Stomach (tissue), 9 donors: Measurements from ENCODE around the gene PPFIA1. TPM values are rescaled to one million over a fixed set of nuclear protein-coding genes. Genes with fewer than 3 reads are reported as not detected.

Source experiments
- DNase-seq, 2 donors: peaks; one replicate each; pipeline versions ENCODE4 v3.0.0 to v3.0.0-alpha.2; 2013 to 2019
- H3K27ac ChIP-seq, 5 donors: fragments of 200-600 bp in 4 of 5; sonication (generic) in 4 of 5; one replicate each; pipeline ENCODE4 v1.5.1; 2013 to 2019; ENCODE audit warnings: mild to moderate bottlenecking in 1 of 5, moderate library complexity in 1 of 5
- H3K27me3 ChIP-seq, 3 donors: fragments of 200-600 bp; sonication (generic); one replicate each; pipeline ENCODE4 v1.5.1; 2017 to 2019; ENCODE audit warnings: mixed run types in 1 of 3
- H3K36me3 ChIP-seq, 4 donors: fragments of 200-600 bp; sonication (generic); 1 replicate in 3 of 4; 2 replicates in 1 of 4; pipeline ENCODE4 v1.5.1; 2016 to 2019
- H3K4me1 ChIP-seq, 4 donors: fragments of 200-600 bp; sonication (generic); one replicate each; pipeline ENCODE4 v1.5.1; 2016 to 2019
- H3K4me3 ChIP-seq, 4 donors: fragments of 200-600 bp; sonication (generic) in 3 of 4; one replicate each; pipeline ENCODE4 v1.5.1; 2016 to 2019; ENCODE audit warnings: mild to moderate bottlenecking in 1 of 4
- H3K9me3 ChIP-seq, 4 donors: fragments of 200-600 bp; sonication (generic); one replicate each; pipeline ENCODE4 v1.5.1; 2016 to 2019
- EP300 ChIP-seq: sonication (generic); formaldehyde crosslinking; IDR thresholded peaks from one replicate; pipeline ENCODE4 v1.6.1; 2017; ENCODE audit warnings: antibody characterized with exemption
- POLR2A ChIP-seq, 4 donors: fragments of 450-650 bp; IDR thresholded peaks; one replicate each; pipeline ENCODE4 v1.6.1; 2016; ENCODE audit warnings: antibody characterized with exemption in 4 of 4, control low read depth in 2 of 4, mild to moderate bottlenecking in 1 of 4, moderate library complexity in 1 of 4
- POLR2AphosphoS5 ChIP-seq, 3 donors: sonication (generic); formaldehyde crosslinking; IDR thresholded peaks; one replicate each; pipeline ENCODE4 v1.6.1; 2016; ENCODE audit warnings: antibody characterized with exemption in 3 of 3
- WGBS, 5 donors: extraction: QIAGEN DNeasy Blood & Tissue Kit in 3 of 5; methylation state at CpG; one replicate each; pipeline versions ENCODE4 v1.1.5 to v1.1.7; 2013 to 2018; 5-methylcytosine and 5-hydroxymethylcytosine counted together
- intact Hi-C: fragments of 100-400 bp; cut with DNase I; formaldehyde crosslinking; loops from one replicate; pipeline ENCODE4 v1.15.1; 2023; ENCODE audit warnings: low total_unique reads
- polyA plus RNA-seq, 3 donors: library from polyadenylated mRNA; stranded (reverse); fragments of 200-250 nt; gene quantifications; one replicate each; pipeline ENCODE4 v1.2.3, GENCODE V29; 2013
- total RNA-seq, 5 donors: library from RNA; depleted of rRNA; stranded (reverse); fragments of >200 nt; gene quantifications; one replicate each; pipeline versions ENCODE4 v1.1.0 to v1.2.3, GENCODE V29; 2014 to 2016
- TF ChIP-seq, protein P1 (sequence below), 7 experiments: fragments of 450-650 bp in 4 of 7; fragments of 200-600 bp in 3 of 7; sonication (generic) in 3 of 7; IDR thresholded peaks; one replicate each; pipeline ENCODE4 v1.5.1; 2016 to 2019; ENCODE audit warnings: antibody characterized with exemption in 7 of 7, control low read depth in 2 of 7, mild to moderate bottlenecking in 1 of 7
- donor health status: healthy with polysubstance abuse.
- donor health status: Bipolar disorder and iron deficiency.
- donor health status: healthy.

PPFIA1 gene
- total and polyA plus RNA-seq, 8 donors: 10.8 to 108 (median 35.5) TPM

DNA sequence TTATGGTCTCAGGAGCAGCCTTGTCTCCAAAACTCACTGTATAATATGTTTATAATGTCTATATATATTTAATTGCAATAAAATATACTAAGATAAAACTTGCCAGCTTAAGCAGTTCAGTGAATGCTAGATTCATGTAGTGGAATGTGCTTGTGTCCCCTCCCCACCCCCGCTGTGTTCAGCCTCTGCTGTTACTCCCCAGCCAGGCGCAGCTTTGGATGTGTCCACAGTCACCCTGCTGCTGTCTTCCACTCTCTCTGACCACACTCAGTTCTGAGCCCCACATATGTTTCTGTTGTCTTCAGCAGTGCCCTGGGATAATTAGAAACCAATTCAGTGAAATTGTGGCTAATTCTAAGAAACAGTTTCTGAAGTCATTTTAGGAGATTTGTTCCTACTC lies 52.2 kb downstream of the PPFIA1 start:
- DNase-seq: no peak
- H3K36me3 ChIP-seq: peaks cover 12 to 95% (median 87%) of the 10 kb centered on the region in 4 donors
- H3K9me3 ChIP-seq: no peaks in the 10 kb centered on the region
- WGBS, 5 donors: 86 to 100% (median 95%) methylated on average over 2 of the region's 2 CpGs
- H3K27ac ChIP-seq: no peak overlapping the region
- H3K4me1 ChIP-seq: peaks cover 0 to 39% (median 2%) of the 10 kb centered on the region in 4 donors
- intact Hi-C loops: no loop called here
- TF ChIP-seq, protein P1, sequence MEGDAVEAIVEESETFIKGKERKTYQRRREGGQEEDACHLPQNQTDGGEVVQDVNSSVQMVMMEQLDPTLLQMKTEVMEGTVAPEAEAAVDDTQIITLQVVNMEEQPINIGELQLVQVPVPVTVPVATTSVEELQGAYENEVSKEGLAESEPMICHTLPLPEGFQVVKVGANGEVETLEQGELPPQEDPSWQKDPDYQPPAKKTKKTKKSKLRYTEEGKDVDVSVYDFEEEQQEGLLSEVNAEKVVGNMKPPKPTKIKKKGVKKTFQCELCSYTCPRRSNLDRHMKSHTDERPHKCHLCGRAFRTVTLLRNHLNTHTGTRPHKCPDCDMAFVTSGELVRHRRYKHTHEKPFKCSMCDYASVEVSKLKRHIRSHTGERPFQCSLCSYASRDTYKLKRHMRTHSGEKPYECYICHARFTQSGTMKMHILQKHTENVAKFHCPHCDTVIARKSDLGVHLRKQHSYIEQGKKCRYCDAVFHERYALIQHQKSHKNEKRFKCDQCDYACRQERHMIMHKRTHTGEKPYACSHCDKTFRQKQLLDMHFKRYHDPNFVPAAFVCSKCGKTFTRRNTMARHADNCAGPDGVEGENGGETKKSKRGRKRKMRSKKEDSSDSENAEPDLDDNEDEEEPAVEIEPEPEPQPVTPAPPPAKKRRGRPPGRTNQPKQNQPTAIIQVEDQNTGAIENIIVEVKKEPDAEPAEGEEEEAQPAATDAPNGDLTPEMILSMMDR (IDR thresholded peaks at IDR 0.05): no peak
- no peak for TF ChIP-seq POLR2AphosphoS5 (IDR thresholded peaks at IDR 0.05)
- TF ChIP-seq POLR2A (IDR thresholded peaks at IDR 0.05): no peak
- TF ChIP-seq EP300: no peak
- no peak overlapping the region for H3K4me3 ChIP-seq
- no peaks in the 10 kb centered on the region for H3K27me3 ChIP-seq

GRCh38 chr11:70323806-70324205 lies 53.3 kb downstream of the PPFIA1 start:
- H3K4me3 ChIP-seq: no peak overlapping the region
- H3K27me3 ChIP-seq: no peaks in the 10 kb centered on the region
- TF ChIP-seq, protein P1 (IDR thresholded peaks at IDR 0.05): no peak
- TF ChIP-seq POLR2AphosphoS5 (IDR thresholded peaks at IDR 0.05): no peak
- TF ChIP-seq EP300: no peak
- TF ChIP-seq POLR2A (IDR thresholded peaks at IDR 0.05): no peak
- 71 to 98% (median 85%) methylated on average over 1 of the region's 1 CpG for WGBS, 5 donors
- DNase-seq: no peak
- intact Hi-C loops: no loop called here
- H3K9me3 ChIP-seq: no peaks in the 10 kb centered on the region
- H3K4me1 ChIP-seq: peaks cover 0 to 39% (median 2%) of the 10 kb centered on the region in 4 donors
- H3K36me3 ChIP-seq: peaks cover 12 to 95% (median 88%) of the 10 kb centered on the region in 4 donors
- H3K27ac ChIP-seq: peak overlapping the region in 1 of 5 donors; percentile 20

DNA sequence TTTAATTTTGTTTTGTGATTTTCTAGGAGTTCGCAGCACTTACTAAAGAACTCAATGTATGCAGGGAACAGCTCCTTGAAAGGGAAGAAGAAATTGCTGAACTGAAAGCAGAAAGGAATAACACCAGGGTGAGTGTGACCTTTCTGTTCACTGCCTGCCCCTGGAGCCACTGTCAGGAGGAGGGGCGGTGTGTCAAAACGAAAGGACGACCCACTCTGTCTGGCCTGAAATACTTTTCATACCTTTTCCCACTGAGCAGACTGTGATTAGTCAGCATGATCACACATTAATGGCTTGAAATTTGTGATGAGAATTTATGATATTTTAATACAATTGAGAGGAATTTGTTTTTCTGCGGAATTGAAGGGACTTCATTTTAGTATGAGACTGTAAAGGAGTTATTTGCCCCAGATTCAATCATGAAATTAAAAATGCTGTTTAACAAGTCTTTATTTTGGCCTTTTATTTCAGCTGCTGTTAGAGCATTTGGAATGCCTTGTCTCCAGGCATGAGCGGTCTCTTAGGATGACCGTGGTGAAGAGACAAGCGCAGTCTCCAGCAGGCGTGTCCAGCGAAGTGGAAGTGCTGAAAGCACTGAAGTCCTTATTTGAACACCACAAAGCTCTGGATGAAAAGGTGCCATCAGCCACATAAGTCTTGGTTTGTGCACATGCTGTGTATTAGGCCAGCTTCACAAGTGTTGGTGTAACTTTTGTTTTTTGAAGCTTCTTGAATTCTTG lies 54.1 kb downstream of the PPFIA1 start:
- TF ChIP-seq POLR2AphosphoS5 (IDR thresholded peaks at IDR 0.05) (no peak), POLR2A (IDR thresholded peaks at IDR 0.05) (no peak), EP300 (no peak)
- TF ChIP-seq, protein P1 (IDR thresholded peaks at IDR 0.05): no peak
- Histone ChIP-seq H3K36me3 (peaks cover 15 to 97% (median 89%) of the 10 kb centered on the region in 4 donors), H3K27ac (peak overlapping the region in 1 of 5 donors; percentile 20)

DNA sequence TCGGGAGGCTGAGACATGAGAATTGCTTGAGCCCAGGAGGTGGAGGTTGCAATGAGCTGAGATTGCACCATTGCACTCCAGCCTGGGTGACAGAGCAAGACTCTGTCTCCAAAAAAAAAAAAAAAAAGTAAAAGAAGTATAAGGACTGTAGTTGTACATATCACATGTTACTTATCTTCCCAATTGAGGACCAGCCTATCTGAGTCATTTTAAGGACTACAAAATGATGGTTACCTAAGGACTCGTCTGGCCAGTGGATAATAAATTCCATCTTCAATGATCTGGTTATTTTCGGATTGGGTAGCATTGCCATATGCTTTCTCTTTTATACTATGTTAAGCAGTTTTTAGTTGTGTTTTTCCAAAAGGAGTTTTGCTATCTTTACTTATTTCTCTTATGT lies 55.3 kb downstream of the PPFIA1 start:
- Histone ChIP-seq H3K4me1 (peaks cover 0 to 39% (median 2%) of the 10 kb centered on the region in 4 donors), H3K4me3 (no peak overlapping the region), H3K36me3 (peaks cover 19 to 97% (median 91%) of the 10 kb centered on the region in 4 donors), H3K9me3 (no peaks in the 10 kb centered on the region), H3K27me3 (no peaks in the 10 kb centered on the region), H3K27ac (peak overlapping the region in 3 of 5 donors; percentile 64 to 71 (median 67))
- DNase-seq: peak in 1 of 2 donors; percentile 7
- TF ChIP-seq, protein P1 (IDR thresholded peaks at IDR 0.05): no peak
- no peak for TF ChIP-seq EP300
- TF ChIP-seq POLR2AphosphoS5 (IDR thresholded peaks at IDR 0.05): no peak
- TF ChIP-seq POLR2A (IDR thresholded peaks at IDR 0.05): no peak
- WGBS, 5 donors: 89 to 96% (median 91%) methylated on average over 3 of the region's 3 CpGs
- intact Hi-C loops: no loop called here

More for the DNA sequence above, 54.1 kb downstream of the PPFIA1 start:
- no peaks in the 10 kb centered on the region for H3K27me3 ChIP-seq
- no peak overlapping the region for H3K4me3 ChIP-seq
- peaks cover 0 to 39% (median 2%) of the 10 kb centered on the region in 4 donors for H3K4me1 ChIP-seq
- H3K9me3 ChIP-seq: no peaks in the 10 kb centered on the region
- no peak for DNase-seq
- intact Hi-C loops: no loop called here
- 89 to 92% (median 90%) methylated on average over 10 of the region's 10 CpGs for WGBS, 5 donors
